GM06990 (cell line): ENCODE results near the gene GIPC1.

Source experiments
- DNase-seq: peaks from one replicate; pipeline ENCODE4 v3.0.0-alpha.2; 2011; ENCODE audit not compliant: insufficient read length; ENCODE audit errors: extremely low read depth
- H3K27me3 ChIP-seq: replicated peaks from 2 replicates; pipeline ENCODE4 v1.6.0; 2011; ENCODE audit warnings: low read length; ENCODE audit not compliant: control insufficient read depth, insufficient read depth
- H3K36me3 ChIP-seq: 2 replicates; pipeline ENCODE4 v1.5.1; 2011; ENCODE audit warnings: low read length; ENCODE audit not compliant: control insufficient read depth, insufficient read depth
- H3K4me3 ChIP-seq: replicated peaks from 2 replicates; pipeline ENCODE4 v1.5.1; 2011; ENCODE audit warnings: low read depth, mild to moderate bottlenecking, control low read depth, low read length
- CTCF ChIP-seq: IDR thresholded peaks from 2 replicates; pipeline ENCODE4 v1.5.1; 2011; ENCODE audit warnings: low read length, control low read depth, mild to moderate bottlenecking, inconsistent platforms; ENCODE audit not compliant: insufficient read depth, poor library complexity, severe bottlenecking

GIPC1 gene

DNA sequence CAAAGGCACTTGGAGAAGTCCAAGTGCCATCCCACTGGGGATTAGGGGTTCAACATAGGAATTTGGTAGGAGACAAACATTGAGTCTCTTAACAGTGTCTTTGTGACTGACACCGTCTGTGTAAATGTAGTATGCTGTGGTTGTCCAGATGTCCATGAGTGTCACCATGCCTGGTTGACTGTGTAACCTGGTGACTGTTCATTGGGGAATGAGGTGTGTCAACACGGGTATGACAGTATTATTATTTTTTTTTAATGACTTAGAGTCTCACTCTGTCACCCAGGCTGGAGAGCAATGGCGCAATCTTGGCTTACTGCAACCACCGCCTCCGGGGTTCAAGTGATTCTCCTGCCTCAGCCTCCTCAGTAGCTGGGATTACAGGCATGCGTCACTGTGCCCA, 46.6 kb downstream of the GIPC1 start:
- Histone ChIP-seq H3K36me3 (peaks cover 37% of the 10 kb centered on the region), H3K4me3 (no peak overlapping the region), H3K27me3 (no peaks in the 10 kb centered on the region)
- TF ChIP-seq CTCF, result no peak
- DNase-seq, result no peak

DNA sequence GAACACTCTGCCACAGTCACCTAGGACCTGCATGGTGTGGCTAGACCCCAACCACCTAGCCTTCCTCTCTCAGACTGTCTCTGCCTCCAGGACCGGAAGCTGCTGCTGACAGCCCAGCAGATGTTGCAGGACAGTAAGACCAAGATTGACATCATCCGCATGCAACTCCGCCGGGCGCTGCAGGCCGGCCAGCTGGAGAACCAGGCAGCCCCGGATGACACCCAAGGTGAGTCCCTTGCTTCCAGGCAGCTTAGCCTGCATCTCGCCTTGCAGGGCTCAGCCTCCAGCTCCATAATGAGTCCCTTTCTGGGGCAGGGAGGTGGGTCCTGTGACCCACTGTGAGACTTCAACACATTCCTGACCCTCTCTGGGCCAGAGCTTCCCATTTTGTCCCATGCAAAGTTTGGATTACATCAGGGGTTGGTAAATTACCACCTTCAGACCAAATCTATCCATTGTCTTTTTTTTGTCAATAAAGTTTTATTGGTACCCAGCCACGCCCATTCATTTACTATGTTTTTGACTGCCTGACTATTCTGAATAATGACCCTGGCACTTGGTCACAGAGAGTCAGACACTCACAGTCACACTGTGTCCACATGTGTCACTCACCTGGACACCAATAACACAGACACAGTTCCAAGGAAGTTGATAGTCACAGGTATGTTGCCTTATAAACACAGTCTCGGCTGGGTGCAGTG, 49.4 kb downstream of the GIPC1 start:
- Histone ChIP-seq H3K27me3 (no peaks in the 10 kb centered on the region), H3K36me3 (peaks cover 53% of the 10 kb centered on the region), H3K4me3 (no peak overlapping the region)
- no peak for DNase-seq
- TF ChIP-seq CTCF, result no peak

- no peak for DNase-seq
- Histone ChIP-seq H3K4me3 (no peak overlapping the region), H3K27me3 (no peaks in the 10 kb centered on the region), H3K36me3 (peaks cover 39% of the 10 kb centered on the region)
- TF ChIP-seq CTCF, result no peak
These were observed 52.2 kb downstream of the GIPC1 start for GRCh38 chr19:14443632-14444216.

DNA sequence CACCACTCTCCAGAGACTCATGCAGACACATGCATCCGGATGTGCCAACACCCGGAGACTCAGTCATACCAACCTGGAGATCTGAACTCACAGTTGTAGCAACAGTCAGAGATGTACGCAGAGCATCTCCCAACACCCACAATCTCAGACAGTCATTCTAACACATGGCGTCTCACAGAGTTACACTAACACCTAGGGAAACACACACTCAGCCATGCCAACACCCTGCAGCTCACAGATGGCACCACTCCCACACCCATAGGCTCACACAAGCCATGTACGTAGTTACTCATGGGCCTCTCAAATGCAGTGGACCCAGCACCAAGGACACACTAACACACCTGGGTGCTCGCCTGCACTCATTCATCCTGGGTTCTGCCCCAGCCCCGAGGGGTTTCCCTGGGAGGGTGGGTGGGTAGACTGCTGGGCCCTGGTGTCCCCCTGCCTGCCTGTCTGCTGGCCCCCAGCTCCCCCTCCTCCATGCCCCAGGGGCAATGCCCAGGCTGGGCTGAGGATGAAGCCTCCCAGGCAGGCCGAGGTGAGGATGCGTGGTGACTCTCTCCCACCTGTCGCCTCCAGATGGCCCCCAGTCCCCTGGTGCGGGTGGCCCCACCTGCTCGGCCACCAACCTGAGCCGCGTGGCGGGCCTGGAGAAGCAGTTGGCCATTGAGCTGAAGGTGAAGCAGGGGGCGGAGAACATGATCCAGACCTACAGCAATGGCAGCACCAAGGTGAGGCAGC, 52.9 kb downstream of the GIPC1 start:
- no peaks in the 10 kb centered on the region for H3K27me3 ChIP-seq
- peaks cover 34% of the 10 kb centered on the region for H3K36me3 ChIP-seq
- H3K4me3 ChIP-seq, result no peak overlapping the region
- TF ChIP-seq CTCF, result no peak
- DNase-seq, result no peak

- Histone ChIP-seq H3K4me3 (peak overlapping the region; percentile 74), H3K27me3 (no peaks in the 10 kb centered on the region), H3K36me3 (peaks cover 29% of the 10 kb centered on the region)
- no peak for DNase-seq
- no peak for TF ChIP-seq CTCF
These were observed 54.6 kb downstream of the GIPC1 start for GRCh38 chr19:14441041-14441938.
